GM18508 (cell line): ENCODE measurements around the gene PIK3C2B.

ENCODE experiments used
- ATAC-seq: cut with Tn5 transposase; IDR thresholded peaks from one replicate; pipeline ENCODE4 v1.9.1; 2021; ENCODE audit warnings: moderate number of reproducible peaks; ENCODE audit not compliant: insufficient read depth, unreplicated experiment

Gene PIK3C2B

DNA sequence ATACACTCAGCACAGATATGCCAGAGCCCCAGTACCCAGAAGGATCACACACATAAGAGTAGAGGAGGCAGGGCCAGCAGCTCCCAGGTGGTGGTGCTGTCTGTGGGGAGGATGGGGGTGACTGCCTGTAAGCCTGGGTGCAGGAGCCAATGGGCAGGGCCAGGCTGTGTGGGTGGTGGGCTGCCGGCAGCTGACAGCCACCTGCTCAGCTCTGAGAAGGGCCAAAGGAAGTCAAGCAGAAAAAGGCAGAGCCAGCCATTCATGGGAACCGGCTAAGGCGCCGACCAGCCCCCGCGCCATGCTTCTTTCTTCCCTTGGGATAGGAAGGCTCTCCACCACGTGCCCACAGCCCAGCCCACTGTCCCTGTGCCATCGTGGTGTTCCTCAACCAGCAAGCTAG is 14.1 kb downstream of the PIK3C2B start:
- peak; percentile 50 for ATAC-seq

- no peak for ATAC-seq
Observed at GRCh38 chr1:204479387-204480136, 15.0 kb downstream of the PIK3C2B start.

DNA sequence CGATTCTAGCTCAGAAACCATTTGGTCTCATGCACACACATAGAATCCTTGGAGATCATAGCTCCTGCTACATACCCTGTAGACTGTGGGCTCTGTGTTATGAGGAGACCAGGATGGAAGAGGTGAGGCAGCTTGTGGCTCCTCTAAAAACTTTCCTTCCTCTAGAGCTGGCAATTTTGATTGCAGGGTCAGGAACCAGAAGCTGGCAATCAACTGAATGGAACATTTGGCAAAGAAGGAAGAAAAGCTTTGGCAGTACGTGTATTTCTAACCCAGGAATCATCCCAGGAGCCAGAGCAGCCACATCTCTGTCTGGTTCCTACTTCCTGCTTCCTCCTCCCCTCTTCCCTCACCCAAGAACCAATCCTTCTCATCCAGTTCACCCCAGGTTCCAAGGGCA is 15.7 kb downstream of the PIK3C2B start:
- ATAC-seq = no peak

DNA sequence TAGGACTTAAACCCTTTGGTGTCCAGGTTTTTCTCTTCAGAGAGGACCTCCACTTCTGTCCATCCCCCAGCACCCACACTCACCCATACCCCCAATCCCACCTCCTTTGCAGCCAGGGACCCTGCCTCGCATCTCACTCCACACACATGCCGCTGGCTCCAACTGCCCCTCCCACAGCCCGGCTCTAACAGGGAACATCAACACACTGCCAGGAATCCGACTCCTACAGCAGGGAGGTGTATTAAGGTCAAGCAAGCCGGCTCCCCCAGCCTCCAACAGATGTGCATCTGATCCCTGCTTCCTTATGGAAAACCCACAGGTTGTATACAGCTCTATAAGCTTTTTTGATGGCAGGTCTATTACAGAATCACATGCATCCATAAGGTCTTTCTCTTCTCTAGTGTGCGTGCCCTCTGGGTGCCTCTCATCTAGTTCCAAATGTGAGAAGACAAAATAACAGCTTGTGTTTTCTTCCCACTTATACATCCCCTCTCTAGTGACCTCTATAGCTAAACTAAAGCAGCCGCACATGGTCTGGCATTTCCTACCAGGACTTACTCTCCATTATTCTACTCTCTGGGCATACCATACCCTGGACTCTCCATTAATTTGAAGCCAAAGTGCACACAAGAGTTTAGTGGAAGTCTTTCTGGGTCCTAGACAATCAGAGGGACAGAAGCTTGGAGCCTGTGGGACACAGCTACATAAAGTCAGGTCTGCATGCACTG is 16.3 kb downstream of the PIK3C2B start:
- no peak for ATAC-seq

- no peak for ATAC-seq
Observed at GRCh38 chr1:204477036-204477740, 17.4 kb downstream of the PIK3C2B start.

- ATAC-seq = no peak
Observed at GRCh38 chr1:204476563-204476962, 18.0 kb downstream of the PIK3C2B start.

- no peak for ATAC-seq
Observed at GRCh38 chr1:204475656-204476432, 18.8 kb downstream of the PIK3C2B start.

DNA sequence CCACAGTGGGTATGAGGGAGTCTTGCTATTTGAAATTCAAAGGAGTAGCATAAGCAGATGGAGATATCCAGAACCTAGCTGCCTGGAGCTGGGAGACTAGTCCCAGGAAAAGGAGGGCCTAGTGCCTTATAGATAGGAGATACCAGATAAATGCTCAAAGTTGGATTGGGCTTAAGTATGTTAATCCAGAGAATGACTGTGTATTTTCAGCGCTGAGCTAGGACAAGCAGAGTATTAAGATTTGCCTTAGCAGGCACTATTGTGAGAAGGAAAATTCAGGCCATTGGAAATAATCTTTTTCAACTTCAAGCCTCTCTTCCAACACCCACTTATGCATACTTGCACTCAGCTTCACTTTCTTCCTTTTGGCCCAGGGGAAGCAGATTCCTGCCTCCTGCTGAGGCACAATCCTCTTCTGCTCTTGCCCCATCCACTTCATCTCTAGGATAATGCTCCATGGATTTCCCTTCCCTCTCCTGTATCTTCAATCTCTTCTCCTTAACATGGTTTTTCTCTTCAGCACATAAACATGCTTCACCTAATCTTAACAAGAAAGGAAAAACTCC is 21.1 kb downstream of the PIK3C2B start:
- ATAC-seq = no peak

DNA sequence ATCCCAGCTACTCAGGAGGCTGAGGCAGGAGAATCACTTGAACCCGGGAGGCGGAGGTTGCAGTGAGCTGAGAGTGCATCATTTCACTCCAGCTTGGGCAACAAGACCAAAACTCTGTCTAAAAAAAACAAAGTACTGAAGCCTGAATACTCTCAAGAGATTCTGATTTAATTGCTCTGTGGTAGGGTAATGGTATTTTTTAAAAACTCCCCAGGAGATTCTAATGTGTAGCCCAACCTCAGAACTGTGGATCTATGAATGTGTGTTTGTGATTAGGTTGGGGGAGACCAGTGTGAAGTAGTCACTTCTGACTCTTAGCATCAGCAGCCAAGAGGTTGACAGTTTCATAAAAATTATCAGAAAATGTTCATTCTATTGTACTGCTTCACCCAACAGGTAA is 21.9 kb downstream of the PIK3C2B start:
- ATAC-seq = no peak

DNA sequence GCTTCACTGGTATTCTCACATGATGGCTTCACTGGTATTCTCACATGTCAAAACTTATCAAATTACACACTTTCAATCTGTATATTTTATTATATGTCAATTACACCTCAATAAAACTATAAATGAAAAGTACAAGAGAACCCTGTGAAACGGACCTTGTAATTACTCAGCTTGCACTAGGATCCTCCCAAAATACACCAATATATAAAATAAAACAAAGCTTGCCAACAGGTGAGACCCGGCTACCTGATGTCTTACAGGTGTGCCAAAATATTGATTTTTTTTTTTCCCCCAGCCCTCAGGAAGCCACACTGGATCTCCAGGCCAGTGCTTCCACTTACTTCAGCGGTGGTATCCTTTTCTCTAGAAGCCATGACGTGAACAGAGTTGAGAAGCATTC is 22.9 kb downstream of the PIK3C2B start:
- no peak for ATAC-seq

DNA sequence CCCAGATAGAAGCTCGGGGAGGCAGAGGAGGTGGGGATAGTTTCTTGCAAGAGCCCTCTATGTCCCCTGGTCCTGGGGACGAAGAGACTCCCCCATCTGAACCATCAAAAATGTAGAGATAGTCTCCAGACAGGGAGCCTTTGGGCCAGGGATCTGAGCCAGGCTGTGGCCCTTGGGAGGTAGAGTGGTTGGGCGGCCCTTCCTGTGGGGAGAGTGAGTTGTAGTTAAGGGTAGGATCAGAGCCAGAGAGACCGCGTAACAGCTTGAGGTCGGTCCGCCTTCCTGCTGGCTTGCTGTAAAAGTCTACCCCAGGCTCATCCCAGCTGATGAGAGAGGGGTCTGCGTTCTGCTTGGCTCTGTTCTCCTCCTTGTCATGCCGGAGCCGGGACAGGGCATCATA is 25.3 kb downstream of the PIK3C2B start:
- no peak for ATAC-seq

GRCh38 chr1:204468766-204469302 is 25.8 kb downstream of the PIK3C2B start:
- no peak for ATAC-seq

- ATAC-seq = no peak
Observed at GRCh38 chr1:204468206-204468605, 26.4 kb downstream of the PIK3C2B start.

- no peak for ATAC-seq
Observed at GRCh38 chr1:204466416-204467405, 27.9 kb downstream of the PIK3C2B start.

DNA sequence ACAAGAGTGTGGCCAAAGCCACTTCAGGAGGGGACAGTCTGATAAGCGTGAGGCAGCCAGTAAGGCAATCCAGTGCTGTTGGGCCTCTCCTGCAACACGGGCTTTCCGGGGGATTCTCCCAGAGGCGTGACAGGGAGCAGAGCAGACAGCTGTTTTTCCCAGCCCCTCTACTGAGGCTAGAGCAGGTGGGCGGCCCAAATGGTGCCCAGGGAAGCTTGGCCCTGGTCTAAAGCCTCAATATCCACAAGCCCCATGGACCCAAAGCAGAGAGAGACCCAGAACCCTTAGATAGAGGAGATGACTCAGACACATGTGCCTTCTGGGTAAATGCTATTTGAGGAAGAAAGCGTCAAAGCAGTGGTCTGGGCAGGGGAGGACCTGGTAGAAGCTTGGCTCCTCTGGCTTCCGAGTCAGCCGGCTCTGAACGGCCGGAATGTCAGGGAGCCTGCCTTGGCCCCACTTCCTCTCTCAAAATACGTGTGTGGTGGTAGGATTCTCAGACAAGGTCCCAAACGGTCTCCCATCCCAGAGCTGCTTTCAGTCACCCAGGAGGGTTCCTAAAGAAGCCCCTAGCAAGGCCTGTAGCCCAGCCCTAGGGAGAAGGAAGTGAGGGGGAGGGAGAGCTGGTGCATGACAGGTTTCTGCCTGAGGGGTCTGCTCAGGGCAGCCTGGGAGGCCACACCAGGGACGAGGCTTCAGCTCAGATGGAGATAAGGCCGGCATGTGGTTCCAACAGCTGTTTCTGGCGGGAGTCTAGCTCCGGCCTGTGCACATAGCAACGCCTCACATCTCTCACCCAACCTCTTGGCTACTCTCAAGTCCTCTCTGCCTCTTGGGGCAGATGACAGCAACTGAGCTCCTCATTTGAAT is 28.8 kb downstream of the PIK3C2B start:
- peak; percentile 45 for ATAC-seq

GRCh38 chr1:204464701-204465100 is 29.9 kb downstream of the PIK3C2B start:
- no peak for ATAC-seq

DNA sequence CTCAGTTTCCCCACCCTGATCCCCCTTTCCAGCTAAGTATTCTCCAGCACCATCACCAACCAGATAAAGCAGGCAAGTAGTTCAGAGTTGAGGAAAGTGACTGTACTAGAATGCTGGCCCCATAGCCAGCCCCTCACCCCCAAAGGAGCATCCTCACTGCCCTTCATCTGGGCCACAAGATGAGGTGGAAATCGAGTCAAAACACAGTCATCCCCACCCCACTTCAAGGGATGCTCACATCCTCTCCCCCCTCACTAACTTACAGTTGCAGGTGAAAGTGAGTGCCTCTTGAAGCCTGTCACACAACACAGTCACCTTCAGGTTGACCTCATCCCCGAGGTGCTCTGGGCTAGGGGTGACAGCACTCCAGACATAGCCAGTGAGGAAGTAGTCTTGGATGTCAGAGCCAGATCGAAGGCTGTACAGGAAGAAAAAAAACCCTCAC is 30.4 kb downstream of the PIK3C2B start:
- ATAC-seq = no peak
